Midbrain (tissue), 1 donor: ENCODE data around the gene NPPC.

Source experiments
- DNase-seq: peaks from one replicate; lab custom pipeline; 2025; lab: John Stamatoyannopoulos, UW

The NPPC gene

GRCh38 chr2:231935207-231935524 lies 9.0 kb upstream of the NPPC start:
- no peak for DNase-seq

DNA sequence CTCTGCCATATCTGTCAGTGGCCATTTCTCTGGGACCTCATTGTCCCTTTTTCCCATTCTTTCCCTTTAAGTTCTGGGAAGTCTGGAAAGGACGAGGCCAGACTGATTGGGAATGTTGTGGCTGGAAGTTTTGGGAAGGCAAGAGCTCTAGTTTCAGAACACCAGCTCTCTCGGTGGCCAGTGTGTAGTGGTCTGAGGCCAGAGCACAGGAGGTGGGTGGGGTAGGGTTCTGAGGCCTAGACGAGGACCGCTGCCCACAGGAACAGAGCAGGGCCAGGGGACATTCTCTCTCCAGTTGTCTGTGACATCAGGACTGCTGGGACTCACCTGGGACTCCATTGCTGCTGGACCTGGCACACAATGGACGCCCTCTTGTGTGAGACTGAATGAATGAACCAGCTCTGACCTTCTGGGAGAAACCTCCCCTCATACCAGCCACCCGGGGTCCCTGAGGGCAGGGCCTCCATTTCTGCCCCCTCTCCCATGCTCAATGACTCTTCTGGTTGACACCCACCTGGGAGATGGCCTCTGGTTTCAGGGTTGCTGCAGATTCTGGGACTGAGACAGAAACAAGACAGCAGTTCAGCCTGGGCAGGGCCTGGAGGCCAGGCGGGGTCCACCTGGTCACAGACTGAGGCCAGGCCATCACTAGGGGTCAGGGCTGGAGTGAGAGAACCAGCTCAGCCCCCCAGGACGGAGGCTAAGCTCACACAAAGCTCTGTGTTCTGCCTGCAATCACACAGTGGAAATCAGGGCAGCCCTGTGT lies 8.4 kb upstream of the NPPC start:
- DNase-seq: no peak

DNA sequence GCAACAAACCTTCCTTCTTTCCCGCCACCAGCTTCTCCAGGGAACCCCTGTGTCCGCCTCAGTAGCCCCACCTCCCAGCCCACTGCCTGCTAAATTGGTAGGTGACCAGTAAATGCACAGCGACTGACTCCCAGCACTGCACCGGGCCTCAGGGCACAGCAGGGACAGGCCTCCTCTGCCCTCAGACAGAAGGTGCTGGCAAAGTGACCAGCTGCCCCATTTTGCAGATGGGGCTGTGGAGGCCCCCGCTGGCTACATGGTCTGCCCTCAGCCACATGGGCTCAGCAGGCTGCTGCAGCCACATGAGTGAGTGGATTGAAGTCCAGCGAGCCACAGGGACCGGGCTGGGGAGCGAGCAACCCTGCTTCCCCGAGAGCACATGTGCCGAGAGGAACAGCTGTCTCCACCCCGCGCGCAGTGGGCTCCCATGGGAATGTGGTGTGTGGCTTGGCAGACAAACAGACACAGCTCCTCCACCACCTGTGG lies 7.8 kb upstream of the NPPC start:
- DNase-seq: no peak

GRCh38 chr2:231932985-231933915 lies 7.1 kb upstream of the NPPC start:
- DNase-seq: no peak

- no peak for DNase-seq
Observed at GRCh38 chr2:231932711-231932970, 6.4 kb upstream of the NPPC start.

- no peak for DNase-seq
Observed at GRCh38 chr2:231931481-231931915, 5.3 kb upstream of the NPPC start.

- DNase-seq: no peak
Observed at GRCh38 chr2:231930593-231931281, 4.5 kb upstream of the NPPC start.

- no peak for DNase-seq
Observed at GRCh38 chr2:231929961-231930592, 3.9 kb upstream of the NPPC start.

GRCh38 chr2:231928901-231929725 lies 2.9 kb upstream of the NPPC start:
- DNase-seq: no peak

GRCh38 chr2:231928481-231928880 lies 2.3 kb upstream of the NPPC start:
- DNase-seq: no peak

DNA sequence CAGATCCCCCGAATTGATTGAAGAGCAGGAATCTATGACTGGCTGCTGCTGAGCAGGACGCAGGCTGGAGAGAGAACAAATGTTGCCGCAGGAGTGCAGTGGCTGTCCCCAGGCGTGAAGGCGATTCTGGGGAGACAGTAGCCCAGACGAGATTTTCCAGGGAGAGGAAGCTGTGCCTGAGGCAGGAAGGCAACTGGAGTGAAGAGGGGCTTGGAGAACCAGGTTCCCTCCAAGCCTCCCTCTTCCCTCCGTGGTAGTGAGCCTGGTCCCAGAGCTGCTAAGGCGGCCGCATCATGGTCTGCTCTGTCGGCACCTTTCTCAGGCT lies 1.3 kb upstream of the NPPC start:
- DNase-seq: no peak

GRCh38 chr2:231926761-231927565 lies 767 bp upstream of the NPPC start:
- DNase-seq: peak; percentile 54

- peak; percentile 85 for DNase-seq
Observed at GRCh38 chr2:231925303-231926179, 655 bp downstream of the NPPC start.

DNA sequence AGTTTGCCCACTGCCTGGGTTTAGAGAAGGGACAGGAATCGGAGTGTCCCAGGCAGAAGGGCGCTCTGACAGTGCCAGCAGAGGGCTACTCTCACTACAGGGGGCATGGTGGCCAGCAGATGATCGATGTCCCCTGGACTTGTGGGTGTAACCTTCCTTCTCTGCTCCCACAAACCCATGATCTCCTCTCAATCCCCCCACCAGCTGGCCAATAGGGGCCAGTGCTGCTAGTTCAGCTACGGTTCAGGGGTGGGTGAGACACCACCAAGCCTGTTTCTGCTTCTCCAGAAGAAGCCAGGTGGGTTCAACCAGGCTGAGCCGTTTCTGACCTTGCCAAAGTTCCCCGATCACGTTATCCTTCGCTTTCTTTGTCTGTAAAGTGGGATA lies 1.3 kb downstream of the NPPC start:
- DNase-seq: no peak

- DNase-seq: no peak
Observed at GRCh38 chr2:231923951-231924888, 2.0 kb downstream of the NPPC start.

- no peak for DNase-seq
Observed at GRCh38 chr2:231923010-231923344, 3.2 kb downstream of the NPPC start.

GRCh38 chr2:231922311-231923009 lies 3.7 kb downstream of the NPPC start:
- DNase-seq: no peak

GRCh38 chr2:231920795-231921194 lies 5.4 kb downstream of the NPPC start:
- no peak for DNase-seq
